Stimulated activated CD8-positive, alpha-beta memory T cell treated with anti-CD3 and anti-CD28 coated beads, Interleukin-4, amount 100 ng/mL, for 48 hours (primary cell): ENCODE results near the gene APBA3.

Source experiments
- DNase-seq: peaks from one replicate; pipeline ENCODE4 v3.0.0-alpha.2; 2020

APBA3 gene

DNA sequence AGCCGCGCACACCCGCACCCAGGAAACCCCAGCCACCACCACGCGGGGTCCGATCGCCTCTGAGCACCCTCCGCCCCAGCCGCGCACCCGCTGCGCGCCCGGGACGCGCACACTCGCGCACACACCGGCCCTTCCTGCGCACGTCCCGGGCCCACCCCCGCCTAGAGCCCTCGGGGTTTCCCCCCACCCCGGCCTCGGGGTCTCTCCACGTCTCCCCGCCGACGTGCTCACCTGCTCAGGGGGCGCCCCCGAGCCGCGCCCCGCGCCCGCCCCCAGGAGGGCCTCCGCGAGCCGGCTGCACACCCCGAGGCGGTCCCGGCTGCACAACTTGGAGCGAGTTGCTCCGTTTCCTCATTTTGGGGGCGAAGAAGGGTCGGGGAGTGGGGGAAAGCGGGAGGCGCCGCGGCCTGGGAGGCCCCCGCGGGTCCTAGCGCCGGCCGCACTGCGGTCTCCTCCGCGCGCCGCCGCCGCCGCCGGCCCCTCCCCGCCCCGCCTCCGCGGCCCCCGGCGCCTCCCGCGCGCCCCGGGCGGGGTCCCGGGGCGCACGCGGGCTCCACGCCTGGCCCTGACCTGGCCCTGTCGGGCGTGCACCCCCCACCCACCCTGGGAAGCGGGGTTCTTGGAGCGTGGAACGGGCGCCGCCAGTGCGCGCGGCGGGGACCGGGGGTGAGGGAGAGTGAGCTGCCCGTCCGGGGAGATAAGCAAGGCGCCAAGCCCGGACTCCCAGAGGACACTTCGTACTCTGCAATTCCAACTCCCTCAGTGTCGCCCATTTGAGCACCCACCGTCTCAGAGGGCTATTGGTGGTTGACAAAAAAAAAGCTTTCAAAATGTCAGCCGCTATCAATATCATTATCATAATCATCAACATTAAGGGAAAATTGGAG is 24.7 kb upstream of the APBA3 start, which contains the start of gene MATK:
Gene MATK (minus strand): TSS at position 444 of the 887 bp plus-strand sequence. CDS start 1,246 bp downstream, outside the sequence.
- peak; percentile 37 for DNase-seq

DNA sequence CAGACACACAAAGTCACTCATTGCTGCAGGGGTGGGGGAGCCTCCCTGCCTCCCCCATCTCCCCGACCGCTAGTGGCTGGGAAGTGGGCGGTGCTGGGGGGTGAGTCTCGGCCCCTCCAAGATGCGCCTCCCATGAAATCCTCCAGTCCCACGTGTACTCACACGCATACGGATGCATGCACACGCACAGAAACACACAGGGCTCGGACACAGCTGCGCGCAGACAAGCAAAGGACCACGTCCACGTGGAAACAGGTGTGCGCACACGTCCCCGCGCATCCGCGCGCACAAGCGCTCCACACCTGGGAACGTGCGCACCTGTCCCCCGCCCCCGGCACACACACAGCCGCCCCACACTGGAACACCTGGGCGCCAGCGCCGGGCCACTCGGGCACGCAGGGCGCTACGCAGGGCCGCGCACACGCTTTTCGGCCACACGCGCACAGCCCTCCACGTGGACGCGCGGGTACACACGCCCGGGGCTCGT is 24.0 kb upstream of the APBA3 start:
- DNase-seq, result peak; percentile 53

DNA sequence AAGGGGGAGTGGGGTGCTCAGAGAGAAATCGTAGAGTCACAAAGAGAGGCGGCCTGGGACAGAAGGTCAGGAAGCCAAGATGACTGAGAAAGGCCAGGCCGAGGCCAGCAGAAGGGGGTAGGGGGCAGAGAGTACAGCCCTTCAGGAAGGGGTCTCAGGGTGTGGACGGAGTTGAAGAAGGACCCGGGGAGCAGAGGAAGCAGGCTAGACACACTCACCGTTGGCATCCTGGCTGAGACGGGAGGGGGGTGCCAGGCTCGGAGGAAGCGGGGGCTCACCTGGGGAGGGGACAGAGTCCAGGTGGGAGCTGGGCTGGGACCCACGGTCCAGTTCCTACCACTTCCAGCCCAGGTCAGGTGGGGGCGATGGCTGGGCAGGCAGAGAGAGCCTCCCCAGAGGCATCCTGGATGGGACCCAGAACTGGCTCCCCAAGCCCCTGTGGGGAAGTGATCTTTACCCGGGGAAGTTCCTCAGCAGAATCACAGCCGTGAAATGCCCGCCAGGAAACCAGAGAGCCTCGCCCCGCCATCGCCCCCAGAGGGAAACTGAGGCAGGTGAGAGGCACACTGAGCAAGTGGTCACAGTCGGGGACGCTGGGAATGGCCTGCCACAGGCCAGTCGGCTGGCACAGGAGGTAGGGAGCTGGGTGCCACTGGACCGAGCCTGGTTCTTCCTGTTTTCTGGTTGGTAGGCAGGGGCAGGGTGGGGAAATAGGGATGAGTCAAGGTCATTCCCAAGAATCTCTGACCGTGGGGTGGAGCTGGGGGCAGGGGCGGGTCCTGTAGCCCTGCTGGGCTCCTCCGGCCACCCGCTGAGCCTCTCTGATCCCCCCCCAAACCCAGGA is 23.3 kb upstream of the APBA3 start:
- DNase-seq, result no peak

DNA sequence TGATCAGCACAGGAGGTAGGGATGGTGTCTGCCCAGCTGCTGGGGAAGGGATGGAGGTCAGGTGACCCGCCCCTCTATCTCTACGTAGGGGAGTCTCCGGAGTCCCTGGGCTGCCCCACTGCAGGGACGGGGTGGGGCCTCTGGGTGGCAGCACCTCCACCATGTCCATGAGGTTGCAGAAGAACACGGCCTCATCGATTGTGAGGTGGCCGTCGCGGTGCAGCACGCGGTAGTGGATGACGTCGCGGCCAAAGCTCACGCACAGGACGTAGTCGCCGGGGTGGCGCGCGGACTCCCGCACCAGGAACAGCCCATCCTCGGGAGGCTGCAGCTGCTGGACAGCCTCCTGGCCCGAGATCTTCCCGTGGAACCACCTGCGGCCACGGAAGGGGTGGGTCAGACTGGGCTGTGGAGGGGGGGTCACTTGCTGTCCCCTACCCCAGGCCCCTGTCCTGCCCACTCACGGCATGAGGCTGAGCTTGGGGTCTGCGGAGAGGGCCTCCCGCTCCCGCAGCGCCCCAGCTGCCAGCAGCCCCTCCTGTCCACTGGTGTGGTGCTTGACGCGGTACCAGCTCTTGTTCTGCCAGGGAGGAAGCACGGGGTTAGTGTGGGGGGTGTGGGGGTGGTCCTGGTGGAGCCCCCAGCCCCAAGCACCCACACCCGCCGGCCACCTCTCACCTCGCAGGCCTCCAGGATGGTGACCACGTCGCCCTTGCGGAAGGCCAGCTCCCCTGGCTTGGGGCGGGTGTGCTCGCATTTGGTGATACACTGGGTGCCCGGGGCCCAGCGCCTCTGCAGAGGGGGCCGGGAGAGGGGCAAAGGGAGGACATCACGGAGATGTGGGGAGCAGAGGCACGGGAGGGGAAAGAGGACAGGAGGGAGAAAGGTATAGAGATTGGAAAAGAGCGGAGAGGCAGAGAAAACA is 22.4 kb upstream of the APBA3 start:
- DNase-seq, result peak; percentile 69

DNA sequence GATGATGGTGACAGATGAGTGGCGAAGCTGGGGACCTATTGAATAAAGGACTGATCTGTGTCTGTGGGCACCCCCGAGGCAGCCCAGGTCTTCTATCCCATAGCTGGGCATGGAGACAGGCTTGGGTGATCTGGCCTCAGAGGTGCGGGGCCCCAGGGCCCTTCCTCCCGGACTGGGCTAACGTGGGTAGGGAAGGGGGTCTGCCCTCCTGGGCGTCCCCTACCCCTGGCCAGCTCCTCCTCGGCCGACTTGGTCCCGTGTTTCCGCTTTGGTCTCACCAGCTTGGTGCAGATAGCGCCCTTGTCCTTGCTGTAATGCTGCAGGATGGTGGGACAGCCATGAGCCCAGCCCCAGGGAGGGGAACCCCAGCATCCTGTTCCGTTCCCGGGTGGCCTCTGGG is 21.4 kb upstream of the APBA3 start:
- no peak for DNase-seq

DNA sequence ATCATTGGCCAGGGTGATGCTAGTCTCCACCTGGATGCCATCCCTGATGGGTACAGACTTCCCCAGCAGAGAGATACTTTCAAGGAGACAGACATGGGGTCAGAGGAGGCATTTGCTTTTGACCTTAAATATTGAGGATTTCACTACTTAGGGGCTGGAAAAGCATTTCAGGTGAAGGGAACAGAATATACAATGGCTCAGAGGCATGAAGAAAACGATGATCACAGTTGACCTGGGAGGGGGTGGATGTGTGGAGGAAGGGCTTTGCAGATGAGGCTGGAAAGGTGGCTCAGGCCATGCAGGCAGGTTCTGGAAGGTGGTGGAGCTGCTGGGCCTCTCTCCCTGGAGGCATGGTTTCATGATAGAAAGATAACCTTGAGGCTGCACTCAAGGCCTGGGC is 20.8 kb upstream of the APBA3 start:
- DNase-seq, result no peak

DNA sequence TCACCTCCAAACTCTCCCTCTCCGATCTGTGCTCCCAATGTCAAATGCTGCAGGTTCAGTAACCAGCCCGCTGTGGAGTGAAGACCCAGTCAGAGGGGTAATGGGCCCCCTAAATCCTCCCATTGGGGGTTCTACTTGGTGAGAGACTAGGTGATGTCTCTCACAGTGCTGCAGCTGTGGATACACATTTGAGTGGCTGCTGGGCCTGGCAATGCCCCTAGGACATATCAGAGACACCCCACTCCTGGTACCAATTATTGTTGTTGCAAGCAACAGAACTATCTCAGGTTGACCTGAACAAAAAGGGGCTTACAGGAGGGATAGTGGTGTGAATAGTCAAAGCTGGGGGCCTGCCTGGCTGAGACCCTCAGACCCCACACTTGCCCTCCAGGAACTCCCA is 20.1 kb upstream of the APBA3 start:
- DNase-seq, result no peak

DNA sequence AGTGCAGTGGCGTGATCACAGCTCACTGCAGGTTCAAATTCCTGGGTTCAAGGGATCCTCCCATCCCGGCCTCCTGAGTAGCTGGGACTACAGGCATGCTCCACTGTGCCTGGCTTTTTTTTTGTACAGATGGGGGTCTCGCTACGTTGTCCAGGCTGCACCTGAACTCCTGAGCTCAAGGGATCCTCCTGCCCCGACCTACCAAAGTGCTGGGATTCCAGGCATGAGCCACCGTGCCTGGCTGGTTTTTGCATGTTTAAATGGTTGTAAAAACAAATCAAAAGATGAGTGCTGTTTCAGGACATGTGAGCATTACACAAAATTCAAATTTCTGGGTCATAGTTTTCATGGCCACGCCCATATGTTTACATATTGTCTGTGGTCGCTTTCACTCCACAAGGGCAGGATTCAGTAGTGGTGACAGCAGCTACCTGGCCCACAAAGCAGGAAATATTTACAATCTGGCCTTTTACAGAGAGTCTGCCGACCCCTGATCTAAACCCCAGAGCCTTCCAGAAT is 19.4 kb upstream of the APBA3 start:
- DNase-seq, result no peak

DNA sequence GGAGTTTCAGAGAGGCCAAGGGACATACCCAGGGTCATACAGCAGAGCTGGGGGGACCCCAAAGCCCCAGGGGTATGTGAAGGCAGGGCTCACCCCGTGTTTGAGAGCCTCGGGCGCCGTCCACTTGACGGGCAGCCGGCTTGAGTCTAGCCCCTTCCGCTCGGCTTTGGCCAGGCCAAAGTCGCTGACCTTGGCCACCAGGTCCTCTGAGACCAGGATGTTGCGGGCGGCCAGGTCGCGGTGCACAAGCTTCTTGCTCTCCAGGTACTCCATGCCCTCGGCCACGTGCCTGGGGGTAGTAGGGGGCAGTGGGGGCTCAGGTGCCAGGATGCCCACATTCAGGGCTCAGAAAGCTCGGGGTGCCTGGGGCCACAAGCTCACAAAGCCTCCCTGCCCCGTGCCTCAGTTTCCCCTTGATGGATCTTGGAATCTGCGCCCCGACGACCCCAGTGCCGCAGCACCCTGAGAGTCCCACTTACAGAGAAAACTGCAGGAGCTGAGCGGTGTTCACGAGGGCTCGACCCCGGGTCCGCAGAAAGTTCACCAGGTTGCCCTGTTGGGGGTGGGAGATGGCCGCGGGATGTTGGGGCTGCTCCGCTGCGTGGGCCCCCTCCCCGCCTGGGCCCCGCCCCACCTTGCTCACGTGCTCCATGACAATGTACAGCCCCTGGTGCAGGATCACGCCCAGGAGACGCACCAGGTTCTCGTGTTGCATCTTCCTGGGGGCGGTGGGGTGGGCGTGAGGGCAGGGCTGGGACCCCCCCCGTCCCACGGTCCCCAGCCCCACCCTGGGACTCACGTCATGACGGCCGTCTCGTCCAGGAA is 17.6 kb upstream of the APBA3 start:
- no peak for DNase-seq

DNA sequence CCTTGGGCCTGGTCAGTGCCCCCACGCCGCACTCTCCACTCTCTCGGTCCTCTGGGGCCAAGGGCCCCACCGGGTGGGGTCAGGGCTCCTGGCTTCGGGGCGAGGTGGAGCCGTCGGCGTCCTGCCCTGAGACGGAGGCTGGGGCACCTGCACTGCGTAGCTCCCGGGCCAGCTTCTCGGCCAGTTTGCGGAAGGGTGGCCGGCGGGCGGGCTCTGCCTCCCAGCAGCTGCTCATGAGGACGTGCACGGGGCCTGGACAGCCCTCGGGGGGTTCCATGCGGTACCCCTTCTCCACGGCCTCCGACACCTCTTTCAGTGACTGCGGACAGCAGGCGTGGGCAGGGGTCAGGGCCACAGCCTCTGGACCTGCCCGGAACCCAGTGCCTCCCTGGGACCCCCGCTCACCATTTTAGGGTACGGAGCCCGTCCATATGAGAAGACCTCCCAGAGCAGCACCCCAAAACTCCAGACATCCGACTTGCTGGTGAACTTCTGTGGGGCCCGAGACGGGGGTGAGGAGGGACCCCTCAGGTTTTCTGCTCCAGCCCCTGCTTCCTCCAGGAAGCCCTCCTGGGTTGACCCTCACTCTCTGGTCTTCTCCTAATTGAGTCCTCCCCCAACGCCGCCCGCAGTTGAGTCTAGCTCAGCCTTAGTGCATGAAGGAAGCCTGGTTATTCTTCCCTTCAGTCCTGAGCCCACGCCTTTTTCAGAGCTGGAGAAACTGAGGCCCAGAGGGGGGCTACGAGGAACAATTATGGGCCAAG is 16.8 kb upstream of the APBA3 start:
- no peak for DNase-seq

DNA sequence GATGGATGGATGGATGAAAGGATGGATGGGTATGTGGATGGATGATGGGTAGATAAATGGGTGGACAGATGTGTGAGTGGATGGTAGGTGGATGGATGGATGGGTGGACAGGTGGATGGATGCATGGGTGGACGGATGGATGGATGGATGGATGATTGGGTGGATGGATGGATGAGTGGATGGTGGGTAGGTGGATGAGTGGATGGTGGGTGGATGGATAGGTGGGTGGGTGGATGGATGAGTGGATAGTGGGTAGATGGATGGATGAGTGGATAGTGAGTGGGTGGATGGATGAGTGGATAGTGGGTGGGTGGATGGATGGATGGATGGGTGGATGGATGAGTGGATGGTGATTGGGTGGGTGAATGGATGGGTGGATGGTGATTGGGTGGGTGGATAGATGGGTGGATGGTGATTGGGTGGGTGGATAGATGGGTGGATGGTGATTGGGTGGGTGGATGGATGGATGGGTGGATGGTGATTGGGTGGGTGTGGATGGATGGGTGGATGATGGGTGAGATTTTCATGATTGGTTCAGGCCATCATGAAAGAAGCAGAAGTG is 15.1 kb upstream of the APBA3 start:
- no peak for DNase-seq

DNA sequence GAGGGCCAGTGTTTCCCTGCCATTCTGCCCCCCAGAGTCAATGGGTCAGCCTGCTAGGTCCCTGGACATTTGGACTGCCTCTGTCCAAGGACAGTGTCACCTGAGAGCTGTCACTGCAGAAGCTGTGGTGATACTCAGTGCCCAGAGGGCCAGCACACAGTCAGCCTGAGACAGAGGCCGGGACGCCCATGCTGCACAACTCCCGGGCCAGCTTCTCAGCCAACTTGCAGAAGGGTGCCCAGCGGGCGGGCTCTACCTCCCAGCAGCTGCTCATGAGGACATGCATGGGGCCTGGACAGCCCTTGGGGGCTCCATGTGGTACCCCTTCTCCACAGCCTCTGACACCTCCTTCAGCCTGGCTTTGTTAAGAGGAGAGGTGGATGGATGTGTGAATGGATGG is 14.3 kb upstream of the APBA3 start:
- no peak for DNase-seq

DNA sequence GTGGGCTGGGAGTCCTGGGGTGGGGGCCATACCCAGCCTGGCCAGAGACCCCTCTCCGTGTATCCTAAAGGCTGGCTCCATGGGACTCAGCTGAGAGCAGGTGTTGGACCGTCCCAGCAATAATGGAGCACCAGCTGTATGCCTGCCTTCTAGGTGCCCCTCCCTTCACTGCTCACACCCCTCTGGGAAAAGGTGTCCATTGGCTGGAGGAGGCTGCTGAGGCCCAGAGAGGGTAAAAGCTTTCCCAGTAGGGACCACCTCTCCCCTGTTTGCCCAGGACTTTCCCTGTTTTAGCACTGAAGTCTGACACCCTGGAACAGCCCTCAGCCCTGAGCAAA is 13.9 kb upstream of the APBA3 start:
- no peak for DNase-seq

DNA sequence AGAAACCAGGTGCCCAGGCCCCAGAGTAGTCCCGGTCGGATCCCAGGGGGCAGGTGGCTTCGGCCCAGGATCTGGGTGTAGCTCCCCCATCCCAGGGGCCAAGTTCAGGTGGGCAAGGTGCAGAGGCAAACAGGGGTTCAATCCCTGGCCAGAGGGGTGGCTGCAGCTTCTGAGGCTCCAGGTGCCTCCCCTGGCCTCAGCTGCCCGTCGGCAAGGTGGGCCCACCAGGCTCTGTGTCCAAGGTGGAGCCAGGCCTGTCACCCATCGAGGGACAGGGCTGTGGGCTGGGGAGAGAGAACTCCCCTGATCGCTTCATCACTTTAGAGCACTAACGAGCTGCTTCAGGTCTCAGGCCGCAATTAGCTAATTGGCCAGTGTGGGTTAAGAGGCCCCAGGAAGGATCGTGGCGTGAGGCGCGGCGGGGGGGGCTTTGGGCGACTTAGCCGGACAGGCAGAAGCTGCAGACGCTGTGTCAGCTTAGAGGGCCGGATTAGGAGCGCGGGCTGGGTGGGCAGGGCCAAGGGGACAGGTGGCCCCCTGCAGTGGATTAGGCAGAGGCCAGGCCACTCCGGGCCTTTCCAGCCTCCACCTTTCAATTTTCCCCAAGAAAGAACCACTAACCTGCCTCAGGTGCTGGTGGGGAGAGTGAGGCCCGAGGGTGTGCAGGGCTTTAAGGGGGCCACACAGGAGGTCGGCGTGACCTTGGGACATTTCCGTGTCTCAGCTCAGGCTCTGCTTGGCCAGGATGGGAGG is 13.3 kb upstream of the APBA3 start:
- no peak for DNase-seq

DNA sequence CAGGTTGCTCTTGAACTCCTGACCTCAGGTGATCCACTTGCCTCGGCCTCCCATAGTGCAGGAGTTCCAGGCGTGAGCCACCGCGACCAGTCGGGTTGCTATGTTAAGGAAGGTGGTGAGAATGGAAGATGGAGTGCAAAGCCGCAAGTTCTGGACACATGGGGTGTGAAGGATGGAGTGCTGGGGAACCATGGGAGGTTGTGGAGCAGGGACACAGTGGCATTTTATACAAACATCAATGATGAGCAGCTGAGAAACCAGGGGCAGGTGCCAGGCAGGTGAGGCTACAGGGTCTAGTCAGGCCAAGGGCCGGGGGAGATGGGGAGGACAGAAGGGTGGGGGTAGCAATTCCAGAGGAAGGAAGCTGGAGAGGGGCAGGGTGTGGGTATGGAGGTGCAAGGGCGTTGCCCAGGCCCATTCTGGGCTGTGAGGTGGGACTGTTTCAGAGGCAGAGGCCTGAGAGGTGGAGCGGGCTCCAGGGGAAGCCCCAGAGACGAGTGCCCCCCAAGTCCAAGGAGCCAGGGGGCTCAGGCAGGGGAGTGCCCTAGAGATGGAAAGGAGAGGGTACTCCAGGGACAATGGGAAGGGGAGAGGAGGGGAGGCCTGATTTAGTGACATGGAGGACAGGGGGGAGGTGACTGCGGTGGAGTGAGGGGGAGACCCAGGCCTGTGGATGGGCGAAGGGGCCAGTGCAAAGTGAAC is 12.5 kb upstream of the APBA3 start:
- no peak for DNase-seq

DNA sequence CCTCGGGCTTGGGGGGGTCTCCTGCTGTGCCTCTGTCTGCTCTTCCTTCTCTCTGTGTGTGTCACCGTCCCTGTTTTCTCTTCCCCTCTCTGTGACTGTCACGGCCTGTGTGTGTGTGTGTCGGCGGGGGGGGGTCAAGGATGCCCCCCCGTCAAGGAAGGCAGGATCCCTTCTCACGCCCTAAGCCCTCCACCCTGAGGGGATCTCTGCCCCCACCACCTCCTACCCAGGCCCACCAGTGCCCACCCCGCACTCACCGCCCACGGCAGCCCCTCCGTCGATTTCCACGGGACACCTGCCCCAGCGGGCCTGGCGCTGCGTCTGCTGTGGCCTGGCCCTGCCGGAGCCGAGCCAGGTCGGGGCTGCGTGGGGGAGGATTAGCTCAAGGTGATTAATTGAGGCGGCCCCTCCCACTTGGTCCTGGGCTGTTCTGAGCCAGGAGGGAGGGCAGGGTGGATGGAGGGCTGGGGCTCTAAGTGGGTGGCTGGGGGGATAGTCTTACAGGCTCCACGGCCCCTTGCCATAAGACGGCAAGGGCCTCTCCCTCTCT is 10.5 kb upstream of the APBA3 start, which contains the start of gene RAX2:
Gene RAX2 (minus strand): TSS at position 323 of the 550 bp plus-strand sequence. CDS start 486 bp downstream, outside the sequence.
- DNase-seq, result no peak

DNA sequence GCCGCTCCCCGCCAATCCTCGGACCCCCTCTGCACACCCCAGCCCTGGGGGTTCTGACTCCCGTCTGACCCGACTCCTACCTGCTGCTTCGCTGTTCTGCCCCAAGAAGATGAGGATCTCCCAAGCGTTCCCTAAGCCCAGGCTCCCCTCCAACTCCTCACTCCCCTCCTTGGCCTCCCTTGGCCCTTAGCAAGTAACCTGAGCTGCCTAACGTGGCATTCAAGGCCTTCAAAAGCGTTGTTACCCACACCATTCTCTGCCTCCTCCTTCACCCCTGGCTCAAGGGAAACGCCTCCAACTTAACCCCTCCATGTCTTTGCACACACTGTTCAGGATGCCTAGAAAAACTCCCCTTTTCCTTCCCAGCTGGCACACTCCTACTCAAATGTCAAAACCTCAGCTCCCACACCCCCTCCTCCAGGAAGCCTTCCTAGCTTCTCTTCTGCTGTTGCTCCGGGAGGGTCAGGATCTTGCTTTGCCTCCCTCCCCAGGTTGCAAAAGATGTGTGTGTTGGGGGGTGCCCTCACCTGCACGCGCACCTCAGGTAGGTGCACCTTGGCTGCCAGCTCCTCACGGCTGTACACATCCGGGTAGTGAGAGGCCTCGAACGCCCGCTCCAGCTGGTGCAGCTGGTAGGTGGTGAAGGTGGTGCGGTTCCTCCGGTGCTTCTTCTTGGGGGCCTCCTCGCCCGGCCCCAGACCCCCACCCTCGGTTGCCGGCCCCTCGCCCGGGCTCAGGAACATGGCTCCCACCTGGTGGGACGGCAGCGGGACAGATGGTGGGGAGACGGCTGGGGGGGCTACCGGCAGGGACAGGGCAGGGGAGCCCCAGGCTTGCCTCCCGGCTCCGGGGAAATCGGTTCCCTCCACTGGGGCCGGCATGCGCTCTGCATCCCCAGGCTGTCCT is 9.8 kb upstream of the APBA3 start:
- no peak for DNase-seq
